Karpas-422 (cell line): ENCODE results near the gene GRAP2. TPM values are rescaled to one million over a fixed set of nuclear protein-coding genes. Genes with fewer than 3 reads are reported as not detected.

Experiments
- DNase-seq: peaks from one replicate; pipeline ENCODE4 v3.0.0-alpha.2; 2015
- H2AFZ ChIP-seq: fragments of 200-600 bp; sonication (generic); 2 replicates; pipeline ENCODE4 v1.6.1; 2014; ENCODE audit warnings: antibody characterized with exemption, low read length, mixed read lengths
- H3K27ac ChIP-seq: fragments of 200-600 bp; sonication (generic); 2 replicates; pipeline ENCODE4 v1.5.1; 2014; ENCODE audit warnings: mild to moderate bottlenecking, low read length, moderate library complexity
- H3K27me3 ChIP-seq: fragments of 200-600 bp; sonication (generic); 2 replicates; pipeline ENCODE4 v1.6.1; 2014; ENCODE audit warnings: low read length, mixed read lengths
- H3K36me3 ChIP-seq: fragments of 200-600 bp; sonication (generic); 2 replicates; pipeline ENCODE4 v1.6.1; 2014; ENCODE audit warnings: low read length, mixed read lengths; ENCODE audit not compliant: insufficient read depth
- H3K4me1 ChIP-seq: fragments of 200-600 bp; sonication (generic); 2 replicates; pipeline ENCODE4 v1.6.1; 2014; ENCODE audit warnings: mild to moderate bottlenecking, low read length, mixed read lengths
- H3K4me2 ChIP-seq: fragments of 200-600 bp; sonication (generic); 2 replicates; pipeline ENCODE4 v1.6.1; 2014; ENCODE audit warnings: low read length, low read depth, mild to moderate bottlenecking; ENCODE audit not compliant: poor library complexity, severe bottlenecking
- H3K4me3 ChIP-seq: fragments of 200-600 bp; sonication (generic); 2 replicates; pipeline ENCODE4 v1.5.1; 2014; ENCODE audit warnings: mild to moderate bottlenecking, antibody characterized with exemption, low read length, mixed read lengths
- H3K79me2 ChIP-seq: fragments of 200-600 bp; sonication (generic); 2 replicates; pipeline ENCODE4 v1.6.1; 2014; ENCODE audit warnings: mild to moderate bottlenecking, low read length, mixed read lengths
- H3K9ac ChIP-seq: fragments of 200-600 bp; sonication (generic); 2 replicates; pipeline ENCODE4 v1.6.0; 2014; ENCODE audit warnings: low read length
- H3K9me2 ChIP-seq: fragments of 200-600 bp; sonication (generic), shearing (Covaris generic); replicated peaks from 2 replicates; pipeline ENCODE4 v1.6.0; 2014; ENCODE audit warnings: mild to moderate bottlenecking, low read length, moderate library complexity; ENCODE audit not compliant: insufficient read depth
- H3K9me3 ChIP-seq: fragments of 300-700, 200-600 bp; sonication (generic); 2 replicates; pipeline ENCODE4 v1.6.1; 2014; ENCODE audit warnings: low read length, mixed read lengths
- H4K20me1 ChIP-seq: fragments of 200-600 bp; sonication (generic); 2 replicates; pipeline ENCODE4 v1.6.1; 2014; ENCODE audit warnings: mild to moderate bottlenecking, antibody characterized with exemption, low read length, low read depth; ENCODE audit not compliant: insufficient read depth
- total RNA-seq: library from RNA; depleted of rRNA; stranded (reverse); fragments of >200 nt; shearing (Covaris generic); gene quantifications from 2 replicates; pipeline ENCODE4 v1.2.3, GENCODE V29; 2014; ENCODE audit warnings: low replicate concordance

GRAP2 gene
- total RNA-seq, 1 experiment from 2014 or later = not detected

- no peaks in the 10 kb centered on the region for H3K9me2 ChIP-seq
- no peaks in the 10 kb centered on the region for H3K79me2 ChIP-seq
- no peak overlapping the region for H3K9ac ChIP-seq
- no peak overlapping the region for H3K4me3 ChIP-seq
- H4K20me1 ChIP-seq = no peaks in the 10 kb centered on the region
- no peaks in the 10 kb centered on the region for H3K27me3 ChIP-seq
- no peak overlapping the region for H2AFZ ChIP-seq
- no peaks in the 10 kb centered on the region for H3K9me3 ChIP-seq
- no peak for DNase-seq
- no peaks in the 10 kb centered on the region for H3K36me3 ChIP-seq
- no peak overlapping the region for H3K27ac ChIP-seq
- H3K4me2 ChIP-seq = no peak overlapping the region
- H3K4me1 ChIP-seq = no peaks in the 10 kb centered on the region
Measured at GRCh38 chr22:40001800-40002577, 101.1 kb downstream of the GRAP2 start.

GRCh38 chr22:40002935-40003715 is 102.2 kb downstream of the GRAP2 start:
- no peaks in the 10 kb centered on the region for H3K4me1 ChIP-seq
- H3K4me2 ChIP-seq = no peak overlapping the region

GRCh38 chr22:40004836-40005235 is 104.0 kb downstream of the GRAP2 start:
- DNase-seq = no peak
- no peak overlapping the region for H2AFZ ChIP-seq
- no peaks in the 10 kb centered on the region for H3K79me2 ChIP-seq
- H3K4me3 ChIP-seq = no peak overlapping the region
- H3K9me3 ChIP-seq = no peaks in the 10 kb centered on the region
- no peak overlapping the region for H3K27ac ChIP-seq
- H3K4me2 ChIP-seq = no peak overlapping the region
- no peak overlapping the region for H3K9ac ChIP-seq
- H4K20me1 ChIP-seq = no peaks in the 10 kb centered on the region
- no peaks in the 10 kb centered on the region for H3K9me2 ChIP-seq
- H3K27me3 ChIP-seq = no peaks in the 10 kb centered on the region
- no peaks in the 10 kb centered on the region for H3K4me1 ChIP-seq
- no peaks in the 10 kb centered on the region for H3K36me3 ChIP-seq

More at GRCh38 chr22:40002935-40003715, 102.2 kb downstream of the GRAP2 start:
- Histone ChIP-seq H3K9me2 (no peaks in the 10 kb centered on the region), H3K27me3 (no peaks in the 10 kb centered on the region), H3K4me3 (no peak overlapping the region), H3K27ac (no peak overlapping the region), H4K20me1 (no peaks in the 10 kb centered on the region), H3K9ac (no peak overlapping the region), H3K79me2 (no peaks in the 10 kb centered on the region), H3K9me3 (no peaks in the 10 kb centered on the region), H2AFZ (no peak overlapping the region), H3K36me3 (no peaks in the 10 kb centered on the region)
- DNase-seq = no peak

- DNase-seq = no peak
- H3K4me2 ChIP-seq = no peak overlapping the region
- H3K9me3 ChIP-seq = no peaks in the 10 kb centered on the region
- no peaks in the 10 kb centered on the region for H4K20me1 ChIP-seq
- H3K79me2 ChIP-seq = no peaks in the 10 kb centered on the region
- no peaks in the 10 kb centered on the region for H3K9me2 ChIP-seq
- no peaks in the 10 kb centered on the region for H3K4me1 ChIP-seq
- H3K27ac ChIP-seq = no peak overlapping the region
- H3K4me3 ChIP-seq = no peak overlapping the region
- no peaks in the 10 kb centered on the region for H3K27me3 ChIP-seq
- no peak overlapping the region for H2AFZ ChIP-seq
- H3K36me3 ChIP-seq = no peaks in the 10 kb centered on the region
- no peak overlapping the region for H3K9ac ChIP-seq
Measured at GRCh38 chr22:40006641-40007040, 105.8 kb downstream of the GRAP2 start.

- no peaks in the 10 kb centered on the region for H3K9me3 ChIP-seq
- no peaks in the 10 kb centered on the region for H3K36me3 ChIP-seq
- H3K4me3 ChIP-seq = no peak overlapping the region
- no peaks in the 10 kb centered on the region for H4K20me1 ChIP-seq
- H3K4me1 ChIP-seq = no peaks in the 10 kb centered on the region
- H3K79me2 ChIP-seq = no peaks in the 10 kb centered on the region
- H3K9ac ChIP-seq = no peak overlapping the region
- H3K27ac ChIP-seq = no peak overlapping the region
- no peaks in the 10 kb centered on the region for H3K27me3 ChIP-seq
- DNase-seq = no peak
- no peaks in the 10 kb centered on the region for H3K9me2 ChIP-seq
- H2AFZ ChIP-seq = no peak overlapping the region
- no peak overlapping the region for H3K4me2 ChIP-seq
Measured at GRCh38 chr22:40007853-40008710, 107.2 kb downstream of the GRAP2 start.

- H3K27me3 ChIP-seq = no peaks in the 10 kb centered on the region
- H3K9ac ChIP-seq = no peak overlapping the region
- no peak overlapping the region for H3K4me2 ChIP-seq
- no peaks in the 10 kb centered on the region for H3K9me2 ChIP-seq
- no peak overlapping the region for H2AFZ ChIP-seq
- H3K79me2 ChIP-seq = no peaks in the 10 kb centered on the region
- no peaks in the 10 kb centered on the region for H3K9me3 ChIP-seq
- H3K4me1 ChIP-seq = no peaks in the 10 kb centered on the region
- no peak overlapping the region for H3K27ac ChIP-seq
- no peak for DNase-seq
- no peaks in the 10 kb centered on the region for H4K20me1 ChIP-seq
- H3K4me3 ChIP-seq = no peak overlapping the region
- H3K36me3 ChIP-seq = no peaks in the 10 kb centered on the region
Measured at GRCh38 chr22:40008726-40009291, 107.9 kb downstream of the GRAP2 start.

GRCh38 chr22:40009292-40009774 is 108.4 kb downstream of the GRAP2 start:
- DNase-seq = no peak
- no peaks in the 10 kb centered on the region for H4K20me1 ChIP-seq
- H3K36me3 ChIP-seq = no peaks in the 10 kb centered on the region
- H3K9me2 ChIP-seq = no peaks in the 10 kb centered on the region
- no peaks in the 10 kb centered on the region for H3K9me3 ChIP-seq
- no peak overlapping the region for H3K4me3 ChIP-seq
- no peaks in the 10 kb centered on the region for H3K4me1 ChIP-seq
- no peak overlapping the region for H3K9ac ChIP-seq
- H3K79me2 ChIP-seq = no peaks in the 10 kb centered on the region
- no peaks in the 10 kb centered on the region for H3K27me3 ChIP-seq
- H3K4me2 ChIP-seq = no peak overlapping the region
- no peak overlapping the region for H2AFZ ChIP-seq
- H3K27ac ChIP-seq = no peak overlapping the region
